GM19395 (cell line): Measurements from ENCODE around the gene ZNF574.

Experiments used
- ATAC-seq: cut with Tn5 transposase; IDR thresholded peaks from one replicate; pipeline ENCODE4 v1.9.1; 2021; ENCODE audit warnings: mild to moderate bottlenecking, moderate library complexity; ENCODE audit not compliant: unreplicated experiment

ZNF574 gene

GRCh38 chr19:42078538-42079275 is 2.7 kb downstream of the ZNF574 start:
- ATAC-seq, result no peak

- no peak for ATAC-seq
Measured at GRCh38 chr19:42079276-42079669, 3.3 kb downstream of the ZNF574 start.

GRCh38 chr19:42079886-42080763 is 4.2 kb downstream of the ZNF574 start:
- no peak for ATAC-seq

GRCh38 chr19:42080764-42081375 is 4.9 kb downstream of the ZNF574 start:
- ATAC-seq, result no peak

GRCh38 chr19:42081584-42082203 is 5.7 kb downstream of the ZNF574 start:
- ATAC-seq, result no peak

- no peak for ATAC-seq
Measured at GRCh38 chr19:42083537-42083936, 7.6 kb downstream of the ZNF574 start.

- no peak for ATAC-seq
Measured at GRCh38 chr19:42086188-42086736, 10.3 kb downstream of the ZNF574 start.

GRCh38 chr19:42086770-42087550 is 11.0 kb downstream of the ZNF574 start:
- no peak for ATAC-seq

- no peak for ATAC-seq
Measured at GRCh38 chr19:42088471-42089190, 12.7 kb downstream of the ZNF574 start.

- no peak for ATAC-seq
Measured at GRCh38 chr19:42089191-42089750, 13.3 kb downstream of the ZNF574 start.

GRCh38 chr19:42089772-42090171 is 13.8 kb downstream of the ZNF574 start:
- ATAC-seq, result no peak

GRCh38 chr19:42090672-42091071 is 14.7 kb downstream of the ZNF574 start:
- no peak for ATAC-seq

- ATAC-seq, result no peak
Measured at GRCh38 chr19:42091300-42091699, 15.3 kb downstream of the ZNF574 start.

- ATAC-seq, result no peak
Measured at GRCh38 chr19:42091742-42092141, 15.8 kb downstream of the ZNF574 start.

GRCh38 chr19:42092350-42092749 is 16.4 kb downstream of the ZNF574 start:
- ATAC-seq, result no peak

GRCh38 chr19:42093505-42093904 is 17.5 kb downstream of the ZNF574 start:
- ATAC-seq, result no peak

GRCh38 chr19:42093926-42094325 is 18.0 kb downstream of the ZNF574 start:
- no peak for ATAC-seq

- ATAC-seq, result no peak
Measured at GRCh38 chr19:42095142-42095813, 19.3 kb downstream of the ZNF574 start.

GRCh38 chr19:42095814-42096230 is 19.9 kb downstream of the ZNF574 start:
- no peak for ATAC-seq
